ENCODE data around the gene SLIT3.

SLIT3 gene

DNA sequence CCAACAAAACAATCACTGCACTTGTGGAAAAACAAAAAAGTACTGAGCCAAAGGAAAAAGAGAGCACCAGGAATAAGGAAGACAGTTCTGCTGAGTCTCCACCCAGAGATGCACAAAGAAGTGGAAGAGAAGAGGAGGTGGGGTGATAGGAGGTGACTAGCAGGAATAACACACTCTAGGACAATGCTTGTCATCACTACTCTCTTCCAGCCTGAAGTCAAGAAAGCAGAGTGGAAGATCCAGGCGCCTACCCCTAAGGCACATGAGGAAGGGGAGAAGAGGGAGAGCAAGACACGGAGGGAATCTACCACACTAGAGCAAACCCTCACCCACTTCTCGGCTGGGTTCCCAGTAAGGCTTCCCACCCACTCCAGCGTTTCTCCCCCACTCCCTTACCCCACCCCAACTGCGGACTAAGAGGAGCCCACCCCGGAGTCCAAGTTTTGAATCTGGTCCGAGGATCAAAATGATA lies 1.7 kb downstream of the SLIT3 start:
- DNase-seq (ENCODE audit: low read depth in 1 of 2, low spot score in 1 of 2) = no peak
- Histone ChIP-seq H3K27me3 (ENCODE audit: insufficient read depth, poor library complexity, severe bottlenecking) (peaks cover 36% of the 10 kb centered on the region), H3K4me3 (replicated peaks; ENCODE audit: insufficient read depth, low read length) (no peak overlapping the region), H3K27ac (replicated peaks) (no peak overlapping the region)
- TF ChIP-seq CTCF (IDR thresholded peaks at IDR 0.05; ENCODE audit: insufficient read depth, low read length) = no peak
- no peak for TF ChIP-seq SPI1 (IDR thresholded peaks at IDR 0.05; ENCODE audit: borderline replicate concordance, low read depth)
- TF ChIP-seq, protein P1, sequence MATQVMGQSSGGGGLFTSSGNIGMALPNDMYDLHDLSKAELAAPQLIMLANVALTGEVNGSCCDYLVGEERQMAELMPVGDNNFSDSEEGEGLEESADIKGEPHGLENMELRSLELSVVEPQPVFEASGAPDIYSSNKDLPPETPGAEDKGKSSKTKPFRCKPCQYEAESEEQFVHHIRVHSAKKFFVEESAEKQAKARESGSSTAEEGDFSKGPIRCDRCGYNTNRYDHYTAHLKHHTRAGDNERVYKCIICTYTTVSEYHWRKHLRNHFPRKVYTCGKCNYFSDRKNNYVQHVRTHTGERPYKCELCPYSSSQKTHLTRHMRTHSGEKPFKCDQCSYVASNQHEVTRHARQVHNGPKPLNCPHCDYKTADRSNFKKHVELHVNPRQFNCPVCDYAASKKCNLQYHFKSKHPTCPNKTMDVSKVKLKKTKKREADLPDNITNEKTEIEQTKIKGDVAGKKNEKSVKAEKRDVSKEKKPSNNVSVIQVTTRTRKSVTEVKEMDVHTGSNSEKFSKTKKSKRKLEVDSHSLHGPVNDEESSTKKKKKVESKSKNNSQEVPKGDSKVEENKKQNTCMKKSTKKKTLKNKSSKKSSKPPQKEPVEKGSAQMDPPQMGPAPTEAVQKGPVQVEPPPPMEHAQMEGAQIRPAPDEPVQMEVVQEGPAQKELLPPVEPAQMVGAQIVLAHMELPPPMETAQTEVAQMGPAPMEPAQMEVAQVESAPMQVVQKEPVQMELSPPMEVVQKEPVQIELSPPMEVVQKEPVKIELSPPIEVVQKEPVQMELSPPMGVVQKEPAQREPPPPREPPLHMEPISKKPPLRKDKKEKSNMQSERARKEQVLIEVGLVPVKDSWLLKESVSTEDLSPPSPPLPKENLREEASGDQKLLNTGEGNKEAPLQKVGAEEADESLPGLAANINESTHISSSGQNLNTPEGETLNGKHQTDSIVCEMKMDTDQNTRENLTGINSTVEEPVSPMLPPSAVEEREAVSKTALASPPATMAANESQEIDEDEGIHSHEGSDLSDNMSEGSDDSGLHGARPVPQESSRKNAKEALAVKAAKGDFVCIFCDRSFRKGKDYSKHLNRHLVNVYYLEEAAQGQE (IDR thresholded peaks at IDR 0.05; ENCODE audit: insufficient replicate concordance, low read depth) = no peak
- TF ChIP-seq POLR2AphosphoS5 (IDR thresholded peaks at IDR 0.05; ENCODE audit: low read depth) = no peak
- no peak for TF ChIP-seq GABPA (IDR thresholded peaks at IDR 0.05; ENCODE audit: low read depth)

DNA sequence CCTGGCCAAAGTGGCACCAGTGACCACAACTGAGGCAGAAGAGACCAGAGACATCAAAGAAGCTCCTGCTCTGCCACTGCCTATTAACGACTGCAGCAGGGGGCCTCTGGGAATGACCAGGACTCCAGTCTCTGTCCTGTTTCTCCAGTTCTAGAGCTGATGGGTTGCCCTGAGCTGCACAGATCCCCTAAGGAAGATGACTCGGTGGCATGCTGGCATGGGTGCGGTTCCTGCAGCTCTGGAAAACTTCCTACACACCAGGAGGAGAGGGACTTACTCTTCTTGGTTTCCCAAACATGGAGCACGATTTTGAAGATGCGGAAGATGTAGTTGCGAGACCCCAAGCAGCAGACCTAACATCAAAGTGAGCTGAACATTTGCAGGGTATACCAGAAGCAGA lies 2.7 kb downstream of the SLIT3 start:
- no peak for TF ChIP-seq SPI1 (IDR thresholded peaks at IDR 0.05; ENCODE audit: borderline replicate concordance, low read depth)
- TF ChIP-seq POLR2AphosphoS5 (IDR thresholded peaks at IDR 0.05; ENCODE audit: low read depth) = no peak
- TF ChIP-seq CTCF (IDR thresholded peaks at IDR 0.05; ENCODE audit: insufficient read depth, low read length) = no peak
- no peak for TF ChIP-seq GABPA (IDR thresholded peaks at IDR 0.05; ENCODE audit: low read depth)
- TF ChIP-seq, protein P1 (IDR thresholded peaks at IDR 0.05; ENCODE audit: insufficient replicate concordance, low read depth) = no peak
- Histone ChIP-seq H3K4me3 (replicated peaks; ENCODE audit: insufficient read depth, low read length) (no peak overlapping the region), H3K27me3 (ENCODE audit: insufficient read depth, poor library complexity, severe bottlenecking) (peaks cover 36% of the 10 kb centered on the region), H3K27ac (replicated peaks) (no peak overlapping the region)
- no peak for DNase-seq (ENCODE audit: low read depth in 1 of 2, low spot score in 1 of 2)

- TF ChIP-seq CTCF (IDR thresholded peaks at IDR 0.05; ENCODE audit: insufficient read depth, low read length) (no peak), SPI1 (IDR thresholded peaks at IDR 0.05; ENCODE audit: borderline replicate concordance, low read depth) (no peak), GABPA (IDR thresholded peaks at IDR 0.05; ENCODE audit: low read depth) (no peak), POLR2AphosphoS5 (IDR thresholded peaks at IDR 0.05; ENCODE audit: low read depth) (no peak)
- TF ChIP-seq, protein P1 (IDR thresholded peaks at IDR 0.05; ENCODE audit: insufficient replicate concordance, low read depth) = no peak
- Histone ChIP-seq H3K4me3 (replicated peaks; ENCODE audit: insufficient read depth, low read length) (no peak overlapping the region), H3K27ac (replicated peaks) (no peak overlapping the region), H3K27me3 (ENCODE audit: insufficient read depth, poor library complexity, severe bottlenecking) (peaks cover 26% of the 10 kb centered on the region)
- no peak for DNase-seq (ENCODE audit: low read depth in 1 of 2, low spot score in 1 of 2)
These were observed 4.4 kb downstream of the SLIT3 start for GRCh38 chr5:169296419-169297143.
